WTC11 (cell line): Measurements from ENCODE around the gene ZFPM1. TPM values are rescaled to one million over a fixed set of nuclear protein-coding genes. Genes with fewer than 3 reads are reported as not detected.

Experiments used
- ATF3 ChIP-seq: sonication (generic); formaldehyde crosslinking; conservative IDR thresholded peaks from 2 replicates; pipeline ENCODE4 v1.8.1; 2022; ENCODE audit warnings: mild to moderate bottlenecking, missing genetic modification reagents
- ATF6 ChIP-seq: sonication (generic); formaldehyde crosslinking; IDR thresholded peaks from 2 replicates; pipeline ENCODE4 v1.8.1; 2023; ENCODE audit warnings: mild to moderate bottlenecking, missing genetic modification reagents
- CREB1 ChIP-seq: sonication (generic); formaldehyde crosslinking; IDR thresholded peaks from 2 replicates; pipeline ENCODE4 v1.8.0; 2023; ENCODE audit warnings: mild to moderate bottlenecking, missing genetic modification reagents
- FOXP4 ChIP-seq: sonication (generic); formaldehyde crosslinking; IDR thresholded peaks from 2 replicates; pipeline ENCODE4 v1.8.0; 2022; ENCODE audit warnings: mild to moderate bottlenecking, missing genetic modification reagents
- NFE2L1 ChIP-seq: sonication (generic); formaldehyde crosslinking; IDR thresholded peaks from 2 replicates; pipeline ENCODE4 v1.8.1; 2023; ENCODE audit warnings: missing genetic modification reagents
- NFYB ChIP-seq: sonication (generic); formaldehyde crosslinking; conservative IDR thresholded peaks from 2 replicates; pipeline ENCODE4 v1.8.0; 2022; ENCODE audit warnings: low read depth, missing genetic modification reagents
- NR1H2 ChIP-seq: sonication (generic); formaldehyde crosslinking; IDR thresholded peaks from 2 replicates; pipeline ENCODE4 v1.9.0; 2021; ENCODE audit warnings: mild to moderate bottlenecking, moderate library complexity, missing genetic modification reagents
- OVOL2 ChIP-seq: fragments of 250-450 bp; sonication (Bioruptor Pico); IDR thresholded peaks from 2 replicates; pipeline ENCODE4 v1.9.0; 2021; ENCODE audit warnings: mild to moderate bottlenecking, borderline replicate concordance
- PRRX2 ChIP-seq: fragments of 250-450 bp; sonication (Bioruptor Pico); IDR thresholded peaks from 2 replicates; pipeline ENCODE4 v1.8.0; 2021; ENCODE audit warnings: mild to moderate bottlenecking
- RELA ChIP-seq: sonication (generic); formaldehyde crosslinking; IDR thresholded peaks from 2 replicates; pipeline ENCODE4 v1.8.1; 2022; ENCODE audit warnings: missing genetic modification reagents, mild to moderate bottlenecking, borderline replicate concordance
- SMAD4 ChIP-seq: sonication (generic); formaldehyde crosslinking; IDR thresholded peaks from 2 replicates; pipeline ENCODE4 v1.8.0; 2022; ENCODE audit warnings: mild to moderate bottlenecking, missing genetic modification reagents
- SP1 ChIP-seq: sonication (generic); formaldehyde crosslinking; conservative IDR thresholded peaks from 2 replicates; pipeline ENCODE4 v1.8.1; 2022; ENCODE audit warnings: missing genetic modification reagents
- TEAD1 ChIP-seq: sonication (generic); formaldehyde crosslinking; IDR thresholded peaks from 2 replicates; pipeline ENCODE4 v1.8.0; 2022; ENCODE audit warnings: mild to moderate bottlenecking, missing genetic modification reagents
- TEAD4 ChIP-seq: sonication (generic); formaldehyde crosslinking; IDR thresholded peaks from 2 replicates; pipeline ENCODE4 v1.8.0; 2022; ENCODE audit warnings: mild to moderate bottlenecking, missing genetic modification reagents
- USF2 ChIP-seq: sonication (generic); formaldehyde crosslinking; IDR thresholded peaks from 2 replicates; pipeline ENCODE4 v1.8.1; 2023; ENCODE audit warnings: mild to moderate bottlenecking, missing genetic modification reagents, moderate library complexity
- ZBTB21 ChIP-seq: sonication (generic); formaldehyde crosslinking; IDR thresholded peaks from 2 replicates; pipeline ENCODE4 v1.8.1; 2023; ENCODE audit warnings: mild to moderate bottlenecking, missing genetic modification reagents, borderline replicate concordance
- ZBTB43 ChIP-seq: sonication (generic); formaldehyde crosslinking; IDR thresholded peaks from 2 replicates; pipeline ENCODE4 v1.8.1; 2023; ENCODE audit warnings: mild to moderate bottlenecking, missing genetic modification reagents
- ZNF263 ChIP-seq: sonication (generic); formaldehyde crosslinking; IDR thresholded peaks from 2 replicates; pipeline ENCODE4 v1.8.1; 2022; ENCODE audit warnings: low read depth, mild to moderate bottlenecking, moderate library complexity, missing genetic modification reagents
- ZNF281 ChIP-seq: sonication (generic); formaldehyde crosslinking; IDR thresholded peaks from 2 replicates; pipeline ENCODE4 v1.8.0; 2023; ENCODE audit warnings: mild to moderate bottlenecking, missing genetic modification reagents
- ZNF317 ChIP-seq: sonication (generic); formaldehyde crosslinking; IDR thresholded peaks from 2 replicates; pipeline ENCODE4 v1.8.1; 2023; ENCODE audit warnings: low read depth, mild to moderate bottlenecking, moderate library complexity, missing genetic modification reagents, borderline replicate concordance
- ZNF423 ChIP-seq: fragments of 250-450 bp; sonication (Bioruptor Pico); IDR thresholded peaks from 2 replicates; pipeline ENCODE4 v2.1.2; 2022; ENCODE audit warnings: mild to moderate bottlenecking, moderate library complexity
- ZNF671 ChIP-seq: fragments of 250-450 bp; sonication (Bioruptor Pico); IDR thresholded peaks from 2 replicates; pipeline ENCODE4 v1.8.0; 2021; ENCODE audit warnings: mild to moderate bottlenecking
- total RNA-seq: library from RNA; stranded (reverse); gene quantifications from 3 replicates; pipeline ENCODE4 v1.2.3, GENCODE V29; 2021
- TF ChIP-seq, protein P1 (sequence below): sonication (generic); formaldehyde crosslinking; IDR thresholded peaks from 2 replicates; pipeline ENCODE4 v1.8.1; 2022; ENCODE audit warnings: low read depth, mild to moderate bottlenecking, moderate library complexity, missing genetic modification reagents, borderline replicate concordance
- TF ChIP-seq, protein P2 (sequence below): sonication (generic); formaldehyde crosslinking; IDR thresholded peaks from 2 replicates; pipeline ENCODE4 v1.8.1; 2022; ENCODE audit warnings: mild to moderate bottlenecking, moderate library complexity, missing genetic modification reagents
- TF ChIP-seq, protein P3 (sequence below): fragments of 200-600 bp; IDR thresholded peaks from 2 replicates; pipeline ENCODE4 v1.8.0; 2022; ENCODE audit warnings: antibody characterized with exemption

The ZFPM1 gene
- total RNA-seq, 1 experiment from 2014 or later: 9.3 TPM

GRCh38 chr16:88442727-88443576, 10.1 kb upstream of the ZFPM1 start (continued):
- TF ChIP-seq SP1 (CRISPR knock-in tag) (peak; percentile 48; the same call in 1 of the 2 replicates), PRRX2 (CRISPR knock-in tag) (no peak), ATF6 (no peak), ZNF263 (CRISPR knock-in tag) (no peak), NFYB (CRISPR knock-in tag) (no peak), OVOL2 (no peak), RELA (CRISPR knock-in tag) (no peak), ZBTB43 (no peak), ZNF423 (CRISPR knock-in tag) (peak; percentile 70), FOXP4 (CRISPR knock-in tag) (peak; percentile 56; the same call in 1 of the 2 replicates), SMAD4 (CRISPR knock-in tag) (no peak), TEAD1 (no peak), NR1H2 (CRISPR knock-in tag) (no peak), CREB1 (CRISPR knock-in tag) (no peak), ZNF281 (CRISPR knock-in tag) (no peak), ZBTB21 (0 out of 2 replicates have a peak, but pooled peaks have one; percentile 39), ZNF671 (CRISPR knock-in tag) (no peak), USF2 (CRISPR knock-in tag) (no peak), ATF3 (CRISPR knock-in tag) (no peak), TEAD4 (CRISPR knock-in tag) (no peak), NFE2L1 (no peak), ZNF317 (CRISPR knock-in tag) (no peak)
- TF ChIP-seq, protein P1, sequence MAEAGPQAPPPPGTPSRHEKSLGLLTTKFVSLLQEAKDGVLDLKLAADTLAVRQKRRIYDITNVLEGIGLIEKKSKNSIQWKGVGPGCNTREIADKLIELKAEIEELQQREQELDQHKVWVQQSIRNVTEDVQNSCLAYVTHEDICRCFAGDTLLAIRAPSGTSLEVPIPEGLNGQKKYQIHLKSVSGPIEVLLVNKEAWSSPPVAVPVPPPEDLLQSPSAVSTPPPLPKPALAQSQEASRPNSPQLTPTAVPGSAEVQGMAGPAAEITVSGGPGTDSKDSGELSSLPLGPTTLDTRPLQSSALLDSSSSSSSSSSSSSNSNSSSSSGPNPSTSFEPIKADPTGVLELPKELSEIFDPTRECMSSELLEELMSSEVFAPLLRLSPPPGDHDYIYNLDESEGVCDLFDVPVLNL (CRISPR knock-in tag): no peak
- TF ChIP-seq, protein P2, sequence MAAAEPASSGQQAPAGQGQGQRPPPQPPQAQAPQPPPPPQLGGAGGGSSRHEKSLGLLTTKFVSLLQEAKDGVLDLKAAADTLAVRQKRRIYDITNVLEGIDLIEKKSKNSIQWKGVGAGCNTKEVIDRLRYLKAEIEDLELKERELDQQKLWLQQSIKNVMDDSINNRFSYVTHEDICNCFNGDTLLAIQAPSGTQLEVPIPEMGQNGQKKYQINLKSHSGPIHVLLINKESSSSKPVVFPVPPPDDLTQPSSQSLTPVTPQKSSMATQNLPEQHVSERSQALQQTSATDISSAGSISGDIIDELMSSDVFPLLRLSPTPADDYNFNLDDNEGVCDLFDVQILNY (CRISPR knock-in tag): no peak
- TF ChIP-seq, protein P3, sequence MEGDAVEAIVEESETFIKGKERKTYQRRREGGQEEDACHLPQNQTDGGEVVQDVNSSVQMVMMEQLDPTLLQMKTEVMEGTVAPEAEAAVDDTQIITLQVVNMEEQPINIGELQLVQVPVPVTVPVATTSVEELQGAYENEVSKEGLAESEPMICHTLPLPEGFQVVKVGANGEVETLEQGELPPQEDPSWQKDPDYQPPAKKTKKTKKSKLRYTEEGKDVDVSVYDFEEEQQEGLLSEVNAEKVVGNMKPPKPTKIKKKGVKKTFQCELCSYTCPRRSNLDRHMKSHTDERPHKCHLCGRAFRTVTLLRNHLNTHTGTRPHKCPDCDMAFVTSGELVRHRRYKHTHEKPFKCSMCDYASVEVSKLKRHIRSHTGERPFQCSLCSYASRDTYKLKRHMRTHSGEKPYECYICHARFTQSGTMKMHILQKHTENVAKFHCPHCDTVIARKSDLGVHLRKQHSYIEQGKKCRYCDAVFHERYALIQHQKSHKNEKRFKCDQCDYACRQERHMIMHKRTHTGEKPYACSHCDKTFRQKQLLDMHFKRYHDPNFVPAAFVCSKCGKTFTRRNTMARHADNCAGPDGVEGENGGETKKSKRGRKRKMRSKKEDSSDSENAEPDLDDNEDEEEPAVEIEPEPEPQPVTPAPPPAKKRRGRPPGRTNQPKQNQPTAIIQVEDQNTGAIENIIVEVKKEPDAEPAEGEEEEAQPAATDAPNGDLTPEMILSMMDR: peak; percentile 90
